Measurements from ENCODE around the gene RTN1.
A peak's percentile ranks its signal among the peaks of the same experiment; 100 is the strongest.

The RTN1 gene

GRCh38 chr14:59595071-59595470 is 275.5 kb downstream of the RTN1 start:
- no peaks in the 10 kb centered on the region for H3K27me3 ChIP-seq (ENCODE audit: insufficient read depth, poor library complexity, severe bottlenecking)
- TF ChIP-seq, protein P1, sequence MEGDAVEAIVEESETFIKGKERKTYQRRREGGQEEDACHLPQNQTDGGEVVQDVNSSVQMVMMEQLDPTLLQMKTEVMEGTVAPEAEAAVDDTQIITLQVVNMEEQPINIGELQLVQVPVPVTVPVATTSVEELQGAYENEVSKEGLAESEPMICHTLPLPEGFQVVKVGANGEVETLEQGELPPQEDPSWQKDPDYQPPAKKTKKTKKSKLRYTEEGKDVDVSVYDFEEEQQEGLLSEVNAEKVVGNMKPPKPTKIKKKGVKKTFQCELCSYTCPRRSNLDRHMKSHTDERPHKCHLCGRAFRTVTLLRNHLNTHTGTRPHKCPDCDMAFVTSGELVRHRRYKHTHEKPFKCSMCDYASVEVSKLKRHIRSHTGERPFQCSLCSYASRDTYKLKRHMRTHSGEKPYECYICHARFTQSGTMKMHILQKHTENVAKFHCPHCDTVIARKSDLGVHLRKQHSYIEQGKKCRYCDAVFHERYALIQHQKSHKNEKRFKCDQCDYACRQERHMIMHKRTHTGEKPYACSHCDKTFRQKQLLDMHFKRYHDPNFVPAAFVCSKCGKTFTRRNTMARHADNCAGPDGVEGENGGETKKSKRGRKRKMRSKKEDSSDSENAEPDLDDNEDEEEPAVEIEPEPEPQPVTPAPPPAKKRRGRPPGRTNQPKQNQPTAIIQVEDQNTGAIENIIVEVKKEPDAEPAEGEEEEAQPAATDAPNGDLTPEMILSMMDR (IDR thresholded peaks at IDR 0.05; ENCODE audit: poor library complexity, severe bottlenecking): no peak
- no peaks in the 10 kb centered on the region for H3K9me3 ChIP-seq (ENCODE audit: severe bottlenecking)
- ATAC-seq (ENCODE audit: low read depth): no peak
- no peak overlapping the region for H3K4me3 ChIP-seq (ENCODE audit: severe bottlenecking)
- no peaks in the 10 kb centered on the region for H3K4me1 ChIP-seq (ENCODE audit: insufficient read depth, poor library complexity, severe bottlenecking)
- no peak overlapping the region for H3K27ac ChIP-seq (ENCODE audit: poor library complexity, severe bottlenecking)
- DNase-seq (ENCODE audit: low spot score): no peak
- H3K36me3 ChIP-seq (ENCODE audit: low read depth): no peaks in the 10 kb centered on the region

- Histone ChIP-seq H3K27ac (ENCODE audit: poor library complexity, severe bottlenecking) (no peak overlapping the region), H3K27me3 (ENCODE audit: insufficient read depth, poor library complexity, severe bottlenecking) (no peaks in the 10 kb centered on the region), H3K36me3 (ENCODE audit: low read depth) (no peaks in the 10 kb centered on the region), H3K4me1 (ENCODE audit: insufficient read depth, poor library complexity, severe bottlenecking) (no peaks in the 10 kb centered on the region), H3K9me3 (ENCODE audit: severe bottlenecking) (no peaks in the 10 kb centered on the region), H3K4me3 (ENCODE audit: severe bottlenecking) (no peak overlapping the region)
- ATAC-seq (ENCODE audit: low read depth) (no peak), DNase-seq (ENCODE audit: low spot score) (no peak)
- TF ChIP-seq, protein P1 (IDR thresholded peaks at IDR 0.05; ENCODE audit: poor library complexity, severe bottlenecking): no peak
Observed at GRCh38 chr14:59591641-59592370, 278.8 kb downstream of the RTN1 start.

DNA sequence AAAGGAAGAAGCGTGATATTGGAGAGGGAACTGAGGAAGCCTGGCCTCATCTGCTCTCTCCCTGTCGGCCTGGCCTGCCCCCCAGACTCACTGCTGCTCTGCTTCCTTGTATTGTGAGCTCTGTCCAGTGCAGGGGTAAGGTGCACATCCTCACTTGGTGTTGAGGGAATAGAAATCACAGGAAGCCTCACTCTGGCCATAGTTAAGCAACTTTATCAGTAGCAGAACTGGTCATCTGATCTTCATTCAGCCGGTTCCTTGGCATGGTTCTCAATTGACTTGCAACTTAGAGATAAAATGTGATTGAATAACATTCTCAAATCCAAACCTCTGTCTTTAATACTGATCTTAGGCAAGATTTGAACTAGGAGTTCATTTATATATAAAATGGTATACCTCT is 282.5 kb downstream of the RTN1 start:
- Histone ChIP-seq H3K4me3 (ENCODE audit: severe bottlenecking) (no peak overlapping the region), H3K27me3 (ENCODE audit: insufficient read depth, poor library complexity, severe bottlenecking) (no peaks in the 10 kb centered on the region), H3K9me3 (ENCODE audit: severe bottlenecking) (no peaks in the 10 kb centered on the region), H3K27ac (ENCODE audit: poor library complexity, severe bottlenecking) (no peak overlapping the region), H3K36me3 (ENCODE audit: low read depth) (no peaks in the 10 kb centered on the region), H3K4me1 (ENCODE audit: insufficient read depth, poor library complexity, severe bottlenecking) (peaks cover 18% of the 10 kb centered on the region)
- ATAC-seq (ENCODE audit: low read depth) (no peak), DNase-seq (ENCODE audit: low spot score) (no peak)
- TF ChIP-seq, protein P1 (IDR thresholded peaks at IDR 0.05; ENCODE audit: poor library complexity, severe bottlenecking): no peak

GRCh38 chr14:59585891-59586554 is 284.6 kb downstream of the RTN1 start:
- no peaks in the 10 kb centered on the region for H3K9me3 ChIP-seq (ENCODE audit: severe bottlenecking)
- peak; percentile 87 for ATAC-seq (ENCODE audit: low read depth)
- H3K4me1 ChIP-seq (ENCODE audit: insufficient read depth, poor library complexity, severe bottlenecking): peaks cover 18% of the 10 kb centered on the region
- no peak for DNase-seq (ENCODE audit: low spot score)
- no peak overlapping the region for H3K4me3 ChIP-seq (ENCODE audit: severe bottlenecking)
- H3K27me3 ChIP-seq (ENCODE audit: insufficient read depth, poor library complexity, severe bottlenecking): no peaks in the 10 kb centered on the region
- no peaks in the 10 kb centered on the region for H3K36me3 ChIP-seq (ENCODE audit: low read depth)
- TF ChIP-seq, protein P1 (IDR thresholded peaks at IDR 0.05; ENCODE audit: poor library complexity, severe bottlenecking): no peak
- H3K27ac ChIP-seq (ENCODE audit: poor library complexity, severe bottlenecking): peak overlapping the region; percentile 12

GRCh38 chr14:59583755-59584154 is 286.8 kb downstream of the RTN1 start:
- ATAC-seq (ENCODE audit: low read depth) (no peak; the same call in 2 of the 3 replicates), DNase-seq (ENCODE audit: low spot score) (no peak)
- no peaks in the 10 kb centered on the region for H3K36me3 ChIP-seq (ENCODE audit: low read depth)
- no peaks in the 10 kb centered on the region for H3K9me3 ChIP-seq (ENCODE audit: severe bottlenecking)
- no peak overlapping the region for H3K4me3 ChIP-seq (ENCODE audit: severe bottlenecking)
- no peak overlapping the region for H3K27ac ChIP-seq (ENCODE audit: poor library complexity, severe bottlenecking)
- H3K27me3 ChIP-seq (ENCODE audit: insufficient read depth, poor library complexity, severe bottlenecking): no peaks in the 10 kb centered on the region
- TF ChIP-seq, protein P1 (IDR thresholded peaks at IDR 0.05; ENCODE audit: poor library complexity, severe bottlenecking): no peak
- peaks cover 18% of the 10 kb centered on the region for H3K4me1 ChIP-seq (ENCODE audit: insufficient read depth, poor library complexity, severe bottlenecking)

All from RWPE2 (cell line).